Measurements from ENCODE around the gene DARS1. TPM values are rescaled to one million over a fixed set of nuclear protein-coding genes. Genes with fewer than 3 reads are reported as not detected.

DARS1 gene
- total RNA-seq, 1 donor: 119 TPM

GRCh38 chr2:135984199-135985017, 1.0 kb downstream of the DARS1 start:
- no peak for TF ChIP-seq CTCF (IDR thresholded peaks at IDR 0.05; ENCODE audit: extremely low read depth, low read depth, low read length)
- Histone ChIP-seq H3K4me1 (ENCODE audit: insufficient read depth, low read length) (peaks cover 16% of the 10 kb centered on the region), H3K4me3 (ENCODE audit: insufficient read depth, low read length) (peak overlapping the region; percentile 96), H3K27ac (ENCODE audit: low read depth, low read length) (peak overlapping the region; percentile 95), H3K4me2 (ENCODE audit: insufficient read depth, low read length) (peak overlapping the region; percentile 96), H3K27me3 (ENCODE audit: insufficient read depth, low read length) (no peaks in the 10 kb centered on the region), H4K20me1 (ENCODE audit: insufficient read depth, low read length) (no peaks in the 10 kb centered on the region), H3K9me3 (ENCODE audit: low read depth, low read length) (no peaks in the 10 kb centered on the region), H3K36me3 (ENCODE audit: insufficient read depth, low read length) (peaks cover 10% of the 10 kb centered on the region), H2AFZ (ENCODE audit: low read length) (peak overlapping the region; percentile 90), H3K79me2 (ENCODE audit: insufficient read depth, low read length) (peaks cover 40% of the 10 kb centered on the region)
- peak; percentile 22 for DNase-seq (ENCODE audit: insufficient read length, low spot score, missing footprints)

GRCh38 chr2:135980434-135981079, 4.9 kb downstream of the DARS1 start:
- H3K27ac ChIP-seq (ENCODE audit: low read depth, low read length): no peak overlapping the region
- no peaks in the 10 kb centered on the region for H3K9me3 ChIP-seq (ENCODE audit: low read depth, low read length)
- H3K4me1 ChIP-seq (ENCODE audit: insufficient read depth, low read length): peaks cover 12% of the 10 kb centered on the region
- DNase-seq (ENCODE audit: insufficient read length, low spot score, missing footprints): peak; percentile 25
- H3K79me2 ChIP-seq (ENCODE audit: insufficient read depth, low read length): peaks cover 42% of the 10 kb centered on the region
- H3K27me3 ChIP-seq (ENCODE audit: insufficient read depth, low read length): no peaks in the 10 kb centered on the region
- no peak overlapping the region for H3K4me3 ChIP-seq (ENCODE audit: insufficient read depth, low read length)
- no peaks in the 10 kb centered on the region for H4K20me1 ChIP-seq (ENCODE audit: insufficient read depth, low read length)
- H3K36me3 ChIP-seq (ENCODE audit: insufficient read depth, low read length): peaks cover 35% of the 10 kb centered on the region
- H2AFZ ChIP-seq (ENCODE audit: low read length): no peak overlapping the region
- H3K4me2 ChIP-seq (ENCODE audit: insufficient read depth, low read length): no peak overlapping the region
- TF ChIP-seq CTCF (IDR thresholded peaks at IDR 0.05; ENCODE audit: extremely low read depth, low read depth, low read length): no peak

GRCh38 chr2:135975702-135976101, 9.7 kb downstream of the DARS1 start:
- H3K4me1 ChIP-seq (ENCODE audit: insufficient read depth, low read length): no peaks in the 10 kb centered on the region
- H3K9me3 ChIP-seq (ENCODE audit: low read depth, low read length): no peaks in the 10 kb centered on the region
- H3K79me2 ChIP-seq (ENCODE audit: insufficient read depth, low read length): peaks cover 35% of the 10 kb centered on the region
- no peak overlapping the region for H3K4me3 ChIP-seq (ENCODE audit: insufficient read depth, low read length)
- H3K36me3 ChIP-seq (ENCODE audit: insufficient read depth, low read length): peaks cover 38% of the 10 kb centered on the region
- H3K27me3 ChIP-seq (ENCODE audit: insufficient read depth, low read length): no peaks in the 10 kb centered on the region
- no peak for TF ChIP-seq CTCF (IDR thresholded peaks at IDR 0.05; ENCODE audit: extremely low read depth, low read depth, low read length)
- no peak overlapping the region for H2AFZ ChIP-seq (ENCODE audit: low read length)
- no peak for DNase-seq (ENCODE audit: insufficient read length, low spot score, missing footprints)
- no peak overlapping the region for H3K27ac ChIP-seq (ENCODE audit: low read depth, low read length)
- H3K4me2 ChIP-seq (ENCODE audit: insufficient read depth, low read length): no peak overlapping the region
- H4K20me1 ChIP-seq (ENCODE audit: insufficient read depth, low read length): no peaks in the 10 kb centered on the region

- Histone ChIP-seq H2AFZ (ENCODE audit: low read length) (no peak overlapping the region), H3K4me2 (ENCODE audit: insufficient read depth, low read length) (no peak overlapping the region), H3K4me3 (ENCODE audit: insufficient read depth, low read length) (no peak overlapping the region), H3K9me3 (ENCODE audit: low read depth, low read length) (no peaks in the 10 kb centered on the region), H4K20me1 (ENCODE audit: insufficient read depth, low read length) (no peaks in the 10 kb centered on the region), H3K4me1 (ENCODE audit: insufficient read depth, low read length) (no peaks in the 10 kb centered on the region), H3K27ac (ENCODE audit: low read depth, low read length) (no peak overlapping the region), H3K79me2 (ENCODE audit: insufficient read depth, low read length) (peaks cover 33% of the 10 kb centered on the region), H3K36me3 (ENCODE audit: insufficient read depth, low read length) (peaks cover 27% of the 10 kb centered on the region), H3K27me3 (ENCODE audit: insufficient read depth, low read length) (no peaks in the 10 kb centered on the region)
- no peak for DNase-seq (ENCODE audit: insufficient read length, low spot score, missing footprints)
- no peak for TF ChIP-seq CTCF (IDR thresholded peaks at IDR 0.05; ENCODE audit: extremely low read depth, low read depth, low read length)
Observed at GRCh38 chr2:135974036-135974435, 11.4 kb downstream of the DARS1 start.
